ENCODE measurements around the gene OLFM2.
"Not testable (repeated sequence)": the region's sequence is repeated elsewhere in the genome, so short reads cannot be mapped to it uniquely, and the experiment has no call there.

DNA sequence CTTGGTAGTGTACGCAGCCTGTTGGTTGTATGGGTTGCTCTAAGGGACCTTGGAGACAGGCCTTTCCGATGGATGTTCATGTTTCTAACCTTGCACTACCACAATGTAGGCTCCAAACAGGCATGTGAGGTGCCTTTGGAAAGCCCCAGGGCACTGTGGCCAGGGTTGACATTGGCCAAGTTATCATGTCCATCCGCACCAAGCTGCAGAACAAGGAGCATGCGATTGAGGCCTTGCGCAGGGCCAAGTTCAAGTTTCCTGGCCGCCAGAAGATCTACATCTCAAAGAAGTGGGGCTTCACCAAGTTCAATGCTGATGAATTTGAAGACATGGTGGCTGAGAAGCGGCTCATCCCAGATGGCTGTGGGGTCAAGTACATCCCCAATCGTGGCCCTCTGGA lies 116.3 kb downstream of the OLFM2 start:
- TF ChIP-seq, protein P1, sequence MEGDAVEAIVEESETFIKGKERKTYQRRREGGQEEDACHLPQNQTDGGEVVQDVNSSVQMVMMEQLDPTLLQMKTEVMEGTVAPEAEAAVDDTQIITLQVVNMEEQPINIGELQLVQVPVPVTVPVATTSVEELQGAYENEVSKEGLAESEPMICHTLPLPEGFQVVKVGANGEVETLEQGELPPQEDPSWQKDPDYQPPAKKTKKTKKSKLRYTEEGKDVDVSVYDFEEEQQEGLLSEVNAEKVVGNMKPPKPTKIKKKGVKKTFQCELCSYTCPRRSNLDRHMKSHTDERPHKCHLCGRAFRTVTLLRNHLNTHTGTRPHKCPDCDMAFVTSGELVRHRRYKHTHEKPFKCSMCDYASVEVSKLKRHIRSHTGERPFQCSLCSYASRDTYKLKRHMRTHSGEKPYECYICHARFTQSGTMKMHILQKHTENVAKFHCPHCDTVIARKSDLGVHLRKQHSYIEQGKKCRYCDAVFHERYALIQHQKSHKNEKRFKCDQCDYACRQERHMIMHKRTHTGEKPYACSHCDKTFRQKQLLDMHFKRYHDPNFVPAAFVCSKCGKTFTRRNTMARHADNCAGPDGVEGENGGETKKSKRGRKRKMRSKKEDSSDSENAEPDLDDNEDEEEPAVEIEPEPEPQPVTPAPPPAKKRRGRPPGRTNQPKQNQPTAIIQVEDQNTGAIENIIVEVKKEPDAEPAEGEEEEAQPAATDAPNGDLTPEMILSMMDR (IDR thresholded peaks at IDR 0.05 in 8 of 11, conservative IDR thresholded peaks at IDR 0.05 in 3 of 11): not testable (repeated sequence)
- not testable (repeated sequence) for TF ChIP-seq POLR2AphosphoS5 (IDR thresholded peaks at IDR 0.05)

All from spleen (tissue), 7 donors.